NK-92 treated with Interleukin-12 subunit alpha and Interleukin-12 subunit beta, amount 100 ng/mL, for 24 hours (cell line): Measurements from ENCODE around the gene CAMTA1.

Experiments
- DNase-seq: peaks from one replicate; lab custom pipeline; 2025; lab: John Stamatoyannopoulos, UW

CAMTA1 gene

GRCh38 chr1:6779089-6779805, 6.0 kb upstream of the CAMTA1 start:
- DNase-seq: no peak

- no peak for DNase-seq
Observed at GRCh38 chr1:6782151-6782550, 3.1 kb upstream of the CAMTA1 start.

- no peak for DNase-seq
Observed at GRCh38 chr1:6783221-6783620, 2.0 kb upstream of the CAMTA1 start.

- DNase-seq: no peak
Observed at GRCh38 chr1:6783936-6784559, 1.2 kb upstream of the CAMTA1 start.

GRCh38 chr1:6784560-6785317, 515 bp upstream of the CAMTA1 start:
- DNase-seq: peak; percentile 99

- DNase-seq: no peak
Observed at GRCh38 chr1:6785728-6786505, 663 bp downstream of the CAMTA1 start.

GRCh38 chr1:6788946-6789345, 3.7 kb downstream of the CAMTA1 start:
- DNase-seq: no peak

- DNase-seq: no peak
Observed at GRCh38 chr1:6790146-6790545, 4.9 kb downstream of the CAMTA1 start.

- DNase-seq: no peak
Observed at GRCh38 chr1:6794164-6794563, 8.9 kb downstream of the CAMTA1 start.

- DNase-seq: no peak
Observed at GRCh38 chr1:6795203-6795602, 9.9 kb downstream of the CAMTA1 start.

- DNase-seq: no peak
Observed at GRCh38 chr1:6795661-6796060, 10.4 kb downstream of the CAMTA1 start.

GRCh38 chr1:6796095-6796494, 10.8 kb downstream of the CAMTA1 start:
- no peak for DNase-seq

- DNase-seq: no peak
Observed at GRCh38 chr1:6799499-6799898, 14.2 kb downstream of the CAMTA1 start.

- no peak for DNase-seq
Observed at GRCh38 chr1:6800745-6801144, 15.5 kb downstream of the CAMTA1 start.

- no peak for DNase-seq
Observed at GRCh38 chr1:6801199-6801598, 15.9 kb downstream of the CAMTA1 start.

GRCh38 chr1:6801966-6802365, 16.7 kb downstream of the CAMTA1 start:
- DNase-seq: no peak

- no peak for DNase-seq
Observed at GRCh38 chr1:6802454-6802853, 17.2 kb downstream of the CAMTA1 start.

GRCh38 chr1:6802893-6803292, 17.6 kb downstream of the CAMTA1 start:
- DNase-seq: no peak

- DNase-seq: no peak
Observed at GRCh38 chr1:6803357-6803756, 18.1 kb downstream of the CAMTA1 start.

- no peak for DNase-seq
Observed at GRCh38 chr1:6805004-6805416, 19.8 kb downstream of the CAMTA1 start.

GRCh38 chr1:6807782-6808181, 22.5 kb downstream of the CAMTA1 start:
- no peak for DNase-seq

GRCh38 chr1:6809461-6809860, 24.2 kb downstream of the CAMTA1 start:
- DNase-seq: no peak
